Measurements from ENCODE around the gene DYSF. TPM values are rescaled to one million over a fixed set of nuclear protein-coding genes. Genes with fewer than 3 reads are reported as not detected.

Gene DYSF
- total and polyA plus RNA-seq, 2 donors (not counting 3 experiments of a cell fraction or from before 2014, with no cell fraction given) = 50.9 to 152 TPM

DNA sequence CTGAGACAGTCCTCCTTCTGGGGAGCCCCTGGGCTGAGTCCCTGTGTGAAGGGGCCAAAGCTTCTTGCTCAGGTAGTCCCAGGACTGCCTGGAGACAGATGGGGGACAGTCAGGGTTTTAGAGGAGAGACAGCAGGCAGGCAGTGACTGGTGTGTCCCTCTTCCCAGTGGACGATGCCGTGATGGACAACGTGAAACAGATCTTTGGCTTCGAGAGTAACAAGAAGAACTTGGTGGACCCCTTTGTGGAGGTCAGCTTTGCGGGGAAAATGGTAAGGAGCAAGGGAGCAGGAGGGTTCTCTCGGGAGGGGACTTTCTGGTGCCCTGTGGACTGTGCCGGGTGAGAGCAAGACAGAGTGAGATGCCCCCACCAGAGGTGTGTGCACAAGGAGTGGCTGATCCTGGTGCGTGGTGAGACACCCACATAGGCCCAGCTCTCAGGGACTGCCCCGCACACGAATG, 74.8 kb downstream of the DYSF start:
- no peaks in the 10 kb centered on the region for H3K9me1 ChIP-seq (replicated peaks; ENCODE audit: control insufficient read depth, extremely low read depth, insufficient read depth, low read length)

More for the DNA sequence above, 74.8 kb downstream of the DYSF start:
- Histone ChIP-seq H3K4me2 (ENCODE audit: insufficient read depth, low read length) (no peak overlapping the region), H3K9me3 (replicated peaks; ENCODE audit: control insufficient read depth, insufficient read depth, low read length) (no peaks in the 10 kb centered on the region), H3K79me2 (ENCODE audit: control insufficient read depth, insufficient read depth, low read length) (no peaks in the 10 kb centered on the region), H2AFZ (ENCODE audit: low read depth, low read length) (no peak overlapping the region), H3K27ac (ENCODE audit: insufficient read depth, low read depth, low read length) (no peak overlapping the region), H3K4me3 (replicated peaks in 1 of 3; ENCODE audit: insufficient read depth in 1 of 3, low read depth in 1 of 3, low read length in 3 of 3) (no peak overlapping the region), H4K20me1 (replicated peaks; ENCODE audit: control insufficient read depth, extremely low read depth, insufficient read depth, low read length) (no peaks in the 10 kb centered on the region), H3K9ac (replicated peaks; ENCODE audit: extremely low read depth, insufficient read depth, low read length) (no peak overlapping the region), H3K27me3 (ENCODE audit: control insufficient read depth in 2 of 2, insufficient read depth in 2 of 2, low read length in 2 of 2) (no peaks in the 10 kb centered on the region), H3K36me3 (ENCODE audit: control insufficient read depth in 2 of 2, extremely low read depth in 1 of 2, insufficient read depth in 2 of 2, low read length in 2 of 2) (peaks cover 2 to 24% of the 10 kb centered on the region in 2 experiments), H3K4me1 (ENCODE audit: control insufficient read depth, extremely low read depth, insufficient read depth, low read length) (peaks cover 7% of the 10 kb centered on the region)
- no TSS peak for BruUV-seq (replicated peaks)
- POLR2A ChIA-PET = no interaction called here
- no peak for FAIRE-seq
- TF ChIP-seq POLR2A (IDR thresholded peaks at IDR 0.05; ENCODE audit: low read depth, low read length) (no peak), GATA2 (IDR thresholded peaks at IDR 0.05; ENCODE audit: insufficient read depth, insufficient read length, low read depth, low read length) (no peak), JUN (IDR thresholded peaks at IDR 0.05; ENCODE audit: borderline replicate concordance, insufficient read depth, insufficient read length, low read depth) (no peak), EZH2 (IDR thresholded peaks at IDR 0.05; ENCODE audit: borderline replicate concordance, low read depth, low read length, severe bottlenecking) (no peak), FOS (IDR thresholded peaks at IDR 0.05; ENCODE audit: borderline replicate concordance, insufficient read depth, low read length) (no peak), POLR2AphosphoS5 (IDR thresholded peaks at IDR 0.05; ENCODE audit: insufficient read depth, low read depth, low read length) (no peak), MYC (IDR thresholded peaks at IDR 0.05; ENCODE audit: low read depth, low read length) (no peak)
- TF ChIP-seq, protein P1, sequence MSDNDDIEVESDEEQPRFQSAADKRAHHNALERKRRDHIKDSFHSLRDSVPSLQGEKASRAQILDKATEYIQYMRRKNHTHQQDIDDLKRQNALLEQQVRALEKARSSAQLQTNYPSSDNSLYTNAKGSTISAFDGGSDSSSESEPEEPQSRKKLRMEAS (IDR thresholded peaks at IDR 0.05; ENCODE audit: insufficient read depth, insufficient read length) = no peak
- TF ChIP-seq, protein P2, sequence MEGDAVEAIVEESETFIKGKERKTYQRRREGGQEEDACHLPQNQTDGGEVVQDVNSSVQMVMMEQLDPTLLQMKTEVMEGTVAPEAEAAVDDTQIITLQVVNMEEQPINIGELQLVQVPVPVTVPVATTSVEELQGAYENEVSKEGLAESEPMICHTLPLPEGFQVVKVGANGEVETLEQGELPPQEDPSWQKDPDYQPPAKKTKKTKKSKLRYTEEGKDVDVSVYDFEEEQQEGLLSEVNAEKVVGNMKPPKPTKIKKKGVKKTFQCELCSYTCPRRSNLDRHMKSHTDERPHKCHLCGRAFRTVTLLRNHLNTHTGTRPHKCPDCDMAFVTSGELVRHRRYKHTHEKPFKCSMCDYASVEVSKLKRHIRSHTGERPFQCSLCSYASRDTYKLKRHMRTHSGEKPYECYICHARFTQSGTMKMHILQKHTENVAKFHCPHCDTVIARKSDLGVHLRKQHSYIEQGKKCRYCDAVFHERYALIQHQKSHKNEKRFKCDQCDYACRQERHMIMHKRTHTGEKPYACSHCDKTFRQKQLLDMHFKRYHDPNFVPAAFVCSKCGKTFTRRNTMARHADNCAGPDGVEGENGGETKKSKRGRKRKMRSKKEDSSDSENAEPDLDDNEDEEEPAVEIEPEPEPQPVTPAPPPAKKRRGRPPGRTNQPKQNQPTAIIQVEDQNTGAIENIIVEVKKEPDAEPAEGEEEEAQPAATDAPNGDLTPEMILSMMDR (IDR thresholded peaks at IDR 0.05; ENCODE audit: extremely low read depth in 1 of 2, insufficient read depth in 1 of 2, low read depth in 1 of 2, low read length in 2 of 2) = no peak
- DNase-seq (ENCODE audit: low read depth, low spot score) = no peak
- dilution Hi-C loops (cut with MboI; ENCODE audit: extremely low pct_ligation_motif_present, low sequenced_read_pairs) = no loop called here
- CTCF ChIA-PET = interaction anchor here (4.3 kb wide), 1 partner anchor 623 kb away, joined by 26 read pairs; no protein-coding TSS in a partner anchor
- intact Hi-C loops (cut with micrococcal nuclease) = no loop called here

All from endothelial cell of umbilical vein (primary cell).